ENCODE data around the gene WFIKKN2. TPM values are rescaled to one million over a fixed set of nuclear protein-coding genes. Genes with fewer than 3 reads are reported as not detected.

The WFIKKN2 gene, protein sequence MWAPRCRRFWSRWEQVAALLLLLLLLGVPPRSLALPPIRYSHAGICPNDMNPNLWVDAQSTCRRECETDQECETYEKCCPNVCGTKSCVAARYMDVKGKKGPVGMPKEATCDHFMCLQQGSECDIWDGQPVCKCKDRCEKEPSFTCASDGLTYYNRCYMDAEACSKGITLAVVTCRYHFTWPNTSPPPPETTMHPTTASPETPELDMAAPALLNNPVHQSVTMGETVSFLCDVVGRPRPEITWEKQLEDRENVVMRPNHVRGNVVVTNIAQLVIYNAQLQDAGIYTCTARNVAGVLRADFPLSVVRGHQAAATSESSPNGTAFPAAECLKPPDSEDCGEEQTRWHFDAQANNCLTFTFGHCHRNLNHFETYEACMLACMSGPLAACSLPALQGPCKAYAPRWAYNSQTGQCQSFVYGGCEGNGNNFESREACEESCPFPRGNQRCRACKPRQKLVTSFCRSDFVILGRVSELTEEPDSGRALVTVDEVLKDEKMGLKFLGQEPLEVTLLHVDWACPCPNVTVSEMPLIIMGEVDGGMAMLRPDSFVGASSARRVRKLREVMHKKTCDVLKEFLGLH
- 0.03 to 0.06 TPM (median 0.05 TPM) in 3 of 5 replicates, not detected in the others for total RNA-seq (2022; extraction: Qiagen RNA extraction)

DNA sequence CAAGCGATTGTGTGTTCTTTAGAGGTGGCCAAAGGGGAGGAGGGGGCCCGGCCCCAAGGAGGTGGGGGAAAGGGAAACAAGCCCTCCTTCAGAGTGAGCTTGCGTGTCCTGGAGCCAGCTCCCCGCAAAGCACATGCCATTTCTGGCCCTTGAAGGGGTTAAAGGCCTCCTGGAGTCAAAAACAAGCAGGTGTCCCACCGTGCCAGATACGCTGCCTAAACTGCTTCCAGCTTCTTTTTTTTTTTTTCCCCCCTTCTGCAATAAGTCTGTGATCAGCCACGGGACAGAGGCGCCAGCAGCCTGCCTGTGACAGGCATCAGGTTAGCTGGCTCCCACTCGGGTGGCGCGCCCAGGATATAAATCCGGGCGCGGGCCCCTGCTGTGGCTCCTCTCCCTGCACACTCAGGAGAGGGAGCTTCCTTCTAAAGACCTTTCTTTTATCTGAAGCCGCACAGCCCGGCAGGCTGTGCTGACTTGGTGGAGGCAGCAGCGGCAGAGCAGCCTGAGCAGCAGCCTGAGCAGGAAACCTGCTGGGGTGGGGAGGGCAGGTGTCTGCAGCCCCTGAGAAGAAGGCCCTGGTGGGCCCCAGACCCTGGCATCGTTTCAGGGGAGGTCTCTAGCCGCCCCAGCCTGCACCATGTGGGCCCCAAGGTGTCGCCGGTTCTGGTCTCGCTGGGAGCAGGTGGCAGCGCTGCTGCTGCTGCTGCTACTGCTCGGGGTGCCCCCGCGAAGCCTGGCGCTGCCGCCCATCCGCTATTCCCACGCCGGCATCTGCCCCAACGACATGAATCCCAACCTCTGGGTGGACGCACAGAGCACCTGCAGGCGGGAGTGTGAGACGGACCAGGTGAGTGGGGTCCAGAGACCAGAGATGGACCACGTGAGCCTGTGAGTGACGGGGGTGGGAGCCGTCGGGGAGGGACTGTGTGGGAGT is at the start of gene WFIKKN2:
WFIKKN2 (plus strand) TSS at position 286 of the 934 bp plus-strand sequence; CDS start at position 638, 352 bp downstream.

DNA sequence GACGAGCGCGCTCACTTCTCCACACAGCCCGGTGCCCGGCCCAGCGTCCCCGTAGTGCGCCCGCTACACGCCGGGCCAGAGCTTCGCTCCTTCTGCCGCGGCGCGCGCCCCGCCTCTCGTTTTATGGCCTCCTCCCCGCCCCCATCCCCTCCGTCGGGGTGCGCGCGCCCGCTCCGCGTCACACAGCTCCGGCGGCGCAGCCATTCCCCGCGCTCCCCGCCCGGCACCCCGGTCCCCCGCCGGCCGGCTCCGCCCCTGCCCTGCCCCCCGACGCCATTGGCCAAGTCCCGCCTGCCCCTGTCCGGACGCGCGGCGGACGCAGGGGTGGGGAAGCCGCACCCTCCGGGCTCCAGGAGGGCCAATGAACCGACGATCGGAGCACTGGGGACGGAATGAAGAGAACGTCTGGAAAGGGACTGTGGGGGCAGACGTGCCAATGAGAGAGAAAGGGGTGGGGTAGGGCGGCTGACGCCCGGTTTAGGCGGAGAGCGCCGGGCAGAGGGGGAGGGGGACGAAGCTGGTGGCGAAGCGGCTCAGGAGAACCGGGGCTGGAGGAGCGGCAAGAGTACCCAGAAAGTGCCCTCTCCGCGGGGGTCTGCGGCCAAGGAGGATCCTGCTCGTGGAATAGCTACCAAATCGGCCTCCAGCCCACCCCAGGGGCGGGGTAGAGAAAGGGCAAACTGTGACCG is 31.0 kb downstream of the WFIKKN2 start, which contains the start of gene TOB1:
TOB1 (minus strand) TSS at position 94 of the 689 bp plus-strand sequence. CDS start 2,337 bp downstream, outside the sequence.

Other genes starting within 250 kb of the WFIKKN2 start
- gene ABCC3, start 200.7 kb upstream of the WFIKKN2 start, total RNA-seq (2022; extraction: Qiagen RNA extraction): 91.0 to 164 TPM (median 132 TPM) in 5 replicates
- gene ANKRD40, start 127.7 kb upstream of the WFIKKN2 start, total RNA-seq (2022; extraction: Qiagen RNA extraction): 46.8 to 56.6 TPM (median 50.2 TPM) in 5 replicates
- 71.2 to 104 TPM (median 88.1 TPM) in 5 replicates for gene LUC7L3, start 116.0 kb upstream of the WFIKKN2 start, total RNA-seq (2022; extraction: Qiagen RNA extraction)
- gene ANKRD40CL, start 68.1 kb upstream of the WFIKKN2 start, total RNA-seq (2022; extraction: Qiagen RNA extraction): not detected in 5 replicates
- 90.3 to 105 TPM (median 96.1 TPM) in 5 replicates for gene TOB1, start 30.8 kb downstream of the WFIKKN2 start, total RNA-seq (2022; extraction: Qiagen RNA extraction)